HepG2 (cell line): ENCODE measurements around the gene CCN2. TPM values are rescaled to one million over a fixed set of nuclear protein-coding genes. Genes with fewer than 3 reads are reported as not detected.

Experiments
- ATF4 ChIP-seq, 2 experiments: fragments of 450-650 bp in 1 of 2; sonication (generic) in 1 of 2; formaldehyde crosslinking; IDR thresholded peaks; 2 replicates each; pipeline versions ENCODE4 v1.5.0 to v1.8.0; 2020 to 2022; ENCODE audit warnings: mild to moderate bottlenecking in 1 of 2, missing genetic modification reagents in 1 of 2
- GABPA ChIP-seq, 2 experiments: IDR thresholded peaks; 2 replicates each; pipeline ENCODE4 v1.6.1; 2011 to 2016; ENCODE audit warnings: low read depth in 2 of 2, low read length in 1 of 2, missing biosample characterization in 1 of 2, missing genetic modification characterization in 1 of 2
- IKZF4 ChIP-seq: sonication (generic); formaldehyde crosslinking; IDR thresholded peaks from 2 replicates; pipeline ENCODE4 v1.5.1; 2020; ENCODE audit warnings: borderline replicate concordance, mild to moderate bottlenecking, low read depth, missing genetic modification reagents; ENCODE audit errors: not compliant biosample characterization
- MXD3 ChIP-seq: IDR thresholded peaks from 2 replicates; pipeline ENCODE4 v1.6.1; 2016; ENCODE audit warnings: mild to moderate bottlenecking, missing biosample characterization, missing genetic modification reagents
- MXI1 ChIP-seq: IDR thresholded peaks from 3 replicates; pipeline ENCODE4 v1.6.1; 2012; ENCODE audit warnings: low read depth, low read length, inconsistent platforms, borderline replicate concordance
- NKX3-1 ChIP-seq: sonication (generic); formaldehyde crosslinking; IDR thresholded peaks from 2 replicates; pipeline ENCODE4 v1.5.0; 2020; ENCODE audit warnings: missing genetic modification reagents
- PRPF4 ChIP-seq: fragments of 200-400 bp; formaldehyde crosslinking; IDR thresholded peaks from 2 replicates; pipeline ENCODE4 v1.6.1; 2016; ENCODE audit warnings: low read length, low read depth; ENCODE audit not compliant: poor library complexity, severe bottlenecking
- RFXAP ChIP-seq: sonication (generic); formaldehyde crosslinking; IDR thresholded peaks from 2 replicates; pipeline ENCODE4 v1.4.0; 2020; ENCODE audit warnings: missing genetic modification reagents, borderline replicate concordance
- SMAD3 ChIP-seq: sonication (generic); formaldehyde crosslinking; IDR thresholded peaks from 2 replicates; pipeline ENCODE4 v1.4.0; 2020; ENCODE audit warnings: missing genetic modification reagents
- SMARCE1 ChIP-seq: fragments of 450-650 bp; IDR thresholded peaks from 2 replicates; pipeline ENCODE4 v1.6.1; 2017; ENCODE audit warnings: borderline replicate concordance
- ZGPAT ChIP-seq: IDR thresholded peaks from 2 replicates; pipeline ENCODE4 v1.6.1; 2016; ENCODE audit warnings: mild to moderate bottlenecking
- ZNF354B ChIP-seq: sonication (generic); formaldehyde crosslinking; IDR thresholded peaks from 2 replicates; pipeline ENCODE4 v1.8.0; 2022; ENCODE audit warnings: mild to moderate bottlenecking, missing genetic modification reagents
- ZNF44 ChIP-seq: sonication (generic); formaldehyde crosslinking; IDR thresholded peaks from 2 replicates; pipeline ENCODE4 v1.5.1; 2020; ENCODE audit warnings: mild to moderate bottlenecking, missing genetic modification reagents
- ZNF451 ChIP-seq: sonication (generic); formaldehyde crosslinking; IDR thresholded peaks from 2 replicates; pipeline ENCODE4 v1.5.0; 2020; ENCODE audit warnings: mild to moderate bottlenecking, missing genetic modification reagents
- ZNF468 ChIP-seq: sonication (generic); formaldehyde crosslinking; IDR thresholded peaks from 2 replicates; pipeline ENCODE4 v1.8.0; 2022; ENCODE audit warnings: mild to moderate bottlenecking, moderate library complexity, missing genetic modification reagents
- ZNF670 ChIP-seq: sonication (generic); formaldehyde crosslinking; IDR thresholded peaks from 2 replicates; pipeline ENCODE4 v1.8.0; 2022; ENCODE audit warnings: mild to moderate bottlenecking, missing genetic modification reagents, borderline replicate concordance
- ZNF720 ChIP-seq: sonication (generic); formaldehyde crosslinking; IDR thresholded peaks from 2 replicates; pipeline ENCODE4 v1.4.0; 2020; ENCODE audit warnings: missing genetic modification reagents
- ZNF790 ChIP-seq: sonication (generic); formaldehyde crosslinking; IDR thresholded peaks from 2 replicates; pipeline ENCODE4 v1.8.0; 2022; ENCODE audit warnings: missing genetic modification reagents, mild to moderate bottlenecking, borderline replicate concordance
- ZNF800 ChIP-seq: sonication (generic); formaldehyde crosslinking; IDR thresholded peaks from 2 replicates; pipeline ENCODE4 v1.4.0; 2020; ENCODE audit warnings: missing genetic modification reagents
- ZNF839 ChIP-seq: sonication (generic); formaldehyde crosslinking; IDR thresholded peaks from 2 replicates; pipeline ENCODE4 v1.4.0; 2020; ENCODE audit warnings: missing genetic modification reagents, mild to moderate bottlenecking, borderline replicate concordance
- ZNF878 ChIP-seq: sonication (generic); formaldehyde crosslinking; IDR thresholded peaks from 2 replicates; pipeline ENCODE4 v1.8.1; 2023; ENCODE audit warnings: mild to moderate bottlenecking, missing genetic modification reagents, moderate library complexity
- ZSCAN12 ChIP-seq: sonication (generic); formaldehyde crosslinking; IDR thresholded peaks from 2 replicates; pipeline ENCODE4 v1.9.0; 2021; ENCODE audit warnings: mild to moderate bottlenecking, missing genetic modification reagents
- ZSCAN25 ChIP-seq: sonication (generic); formaldehyde crosslinking; IDR thresholded peaks from 2 replicates; pipeline ENCODE4 v1.8.0; 2022; ENCODE audit warnings: mild to moderate bottlenecking, missing genetic modification reagents
- polyA plus RNA-seq, 8 experiments: library from polyadenylated mRNA; depleted of rRNA in 3 of 8; stranded (reverse) in 7 of 8; unstranded in 1 of 8; fragments of >200 nt; fragmentation: Illumina TruSeq in 4 of 8; extraction: Trizol in 4 of 8; gene quantifications; 2 replicates each; pipeline versions ENCODE4 v1.2.1 to v1.2.3, GENCODE V29; 2011 to 2016; ENCODE audit warnings: low read depth in 4 of 8, missing spikeins in 1 of 8, mixed read lengths in 1 of 8; ENCODE audit not compliant: insufficient read depth in 1 of 8
- total RNA-seq, 5 experiments: library from RNA; depleted of rRNA; stranded (reverse); fragments of >200 nt; fragmentation: Illumina TruSeq; extraction: Trizol; gene quantifications; 2 replicates each; pipeline ENCODE4 v1.2.3, GENCODE V29; 2016; ENCODE audit warnings: low read depth in 1 of 5

Gene CCN2
- total and polyA plus RNA-seq, 2 of the 13 experiments (the other 11 are each of a cell fraction or from before 2014, with no cell fraction given), result 34.7 to 316 TPM

- TF ChIP-seq ZNF790, result peak; percentile 84; the same call in 1 of the 2 replicates
- no peak for TF ChIP-seq SMARCE1
- TF ChIP-seq ZNF878 (CRISPR knock-in tag), result 0 out of 2 replicates have a peak, but pooled peaks have one; percentile 41
- no peak for TF ChIP-seq ZNF720 (CRISPR knock-in tag)
- 0 out of 2 replicates have a peak, but pooled peaks have one; percentile 49 for TF ChIP-seq SMAD3
- peak; percentile 48; the same call in 1 of the 2 replicates for TF ChIP-seq ZNF800
- no peak for TF ChIP-seq ZNF839 (CRISPR knock-in tag)
- no peak for TF ChIP-seq IKZF4 (CRISPR knock-in tag)
- no peak for TF ChIP-seq MXD3 (CRISPR knock-in tag)
- TF ChIP-seq ZNF670 (CRISPR knock-in tag), result peak; percentile 14; the same call in 1 of the 2 replicates
- TF ChIP-seq ZGPAT (CRISPR knock-in tag), result no peak; the same call in none of the 2 replicates
- no peak for TF ChIP-seq ZNF451 (CRISPR knock-in tag)
- peak in 1 of 2 experiments; percentile 47; a peak in 1 of 4 replicates for TF ChIP-seq ATF4 (CRISPR knock-in tag; IDR thresholded peaks at IDR 0.05)
- peak; percentile 84 for TF ChIP-seq NKX3-1
- 0 out of 2 replicates have a peak, but pooled peaks have one; percentile 11 for TF ChIP-seq ZNF44 (CRISPR knock-in tag)
- TF ChIP-seq PRPF4, result peak; percentile 22
- TF ChIP-seq ZNF468 (CRISPR knock-in tag), result no peak
- 0 out of 2 replicates have a peak, but pooled peaks have one; percentile 35 for TF ChIP-seq ZSCAN12 (CRISPR knock-in tag)
- 0 out of 2 replicates have a peak, but pooled peaks have one; percentile 32 for TF ChIP-seq RFXAP (CRISPR knock-in tag)
- 0 out of 2 replicates have a peak, but pooled peaks have one; percentile 73 for TF ChIP-seq ZNF354B (CRISPR knock-in tag)
- TF ChIP-seq MXI1, result 0 out of 3 replicates have a peak, but pooled peaks have one; percentile 12
- TF ChIP-seq GABPA (IDR thresholded peaks at IDR 0.05; ENCODE audit: low read depth, low read length), result no peak
- 0 out of 2 replicates have a peak, but pooled peaks have one; percentile 25 for TF ChIP-seq GABPA (CRISPR knock-in tag; IDR thresholded peaks at IDR 0.05; ENCODE audit: low read depth)
- peak; percentile 63 for TF ChIP-seq ZSCAN25 (CRISPR knock-in tag)
These were observed 2.2 kb downstream of the CCN2 start (continued) for GRCh38 chr6:131948692-131949619.
